Subcutaneous adipose tissue (tissue), 4 donors: ENCODE data around the gene PARN. TPM values are rescaled to one million over a fixed set of nuclear protein-coding genes. Genes with fewer than 3 reads are reported as not detected.

Experiments
- total RNA-seq, 4 donors: library from RNA; depleted of rRNA; stranded (reverse); fragments of >200 nt; gene quantifications; one replicate each; pipeline ENCODE4 v1.1.0, GENCODE V29; 2016
- TF ChIP-seq, protein P1 (sequence below): fragments of 450-650 bp; IDR thresholded peaks from one replicate; pipeline ENCODE4 v1.5.1; 2016; ENCODE audit warnings: low read depth, mild to moderate bottlenecking, control low read depth, antibody characterized with exemption, moderate library complexity

The PARN gene
- total RNA-seq, 4 donors from 2014 or later, result 37.1 to 46.3 (median 39.9) TPM

- TF ChIP-seq, protein P1, sequence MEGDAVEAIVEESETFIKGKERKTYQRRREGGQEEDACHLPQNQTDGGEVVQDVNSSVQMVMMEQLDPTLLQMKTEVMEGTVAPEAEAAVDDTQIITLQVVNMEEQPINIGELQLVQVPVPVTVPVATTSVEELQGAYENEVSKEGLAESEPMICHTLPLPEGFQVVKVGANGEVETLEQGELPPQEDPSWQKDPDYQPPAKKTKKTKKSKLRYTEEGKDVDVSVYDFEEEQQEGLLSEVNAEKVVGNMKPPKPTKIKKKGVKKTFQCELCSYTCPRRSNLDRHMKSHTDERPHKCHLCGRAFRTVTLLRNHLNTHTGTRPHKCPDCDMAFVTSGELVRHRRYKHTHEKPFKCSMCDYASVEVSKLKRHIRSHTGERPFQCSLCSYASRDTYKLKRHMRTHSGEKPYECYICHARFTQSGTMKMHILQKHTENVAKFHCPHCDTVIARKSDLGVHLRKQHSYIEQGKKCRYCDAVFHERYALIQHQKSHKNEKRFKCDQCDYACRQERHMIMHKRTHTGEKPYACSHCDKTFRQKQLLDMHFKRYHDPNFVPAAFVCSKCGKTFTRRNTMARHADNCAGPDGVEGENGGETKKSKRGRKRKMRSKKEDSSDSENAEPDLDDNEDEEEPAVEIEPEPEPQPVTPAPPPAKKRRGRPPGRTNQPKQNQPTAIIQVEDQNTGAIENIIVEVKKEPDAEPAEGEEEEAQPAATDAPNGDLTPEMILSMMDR, result no peak
Measured at GRCh38 chr16:14667347-14668266, 37.5 kb upstream of the PARN start.

DNA sequence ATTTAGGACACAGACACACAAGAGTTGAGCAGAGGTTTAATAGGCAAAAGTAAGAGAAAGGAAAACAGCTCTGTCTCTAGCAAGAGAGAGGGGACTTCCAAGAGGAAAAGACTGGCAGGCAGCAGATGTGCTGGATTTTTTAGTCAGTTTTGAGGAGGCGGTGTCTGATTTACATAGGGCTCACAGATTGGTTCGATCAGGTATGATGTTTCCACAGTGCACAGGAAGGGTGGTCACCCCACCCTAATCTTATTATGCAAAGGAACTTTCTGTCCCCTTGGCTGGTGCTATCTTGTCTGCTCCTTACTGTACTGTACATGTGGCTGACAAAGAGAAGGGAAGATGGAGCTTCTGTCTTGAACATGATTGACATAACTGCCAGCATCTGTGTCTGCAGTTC lies 28.0 kb upstream of the PARN start:
- TF ChIP-seq, protein P1, result no peak

DNA sequence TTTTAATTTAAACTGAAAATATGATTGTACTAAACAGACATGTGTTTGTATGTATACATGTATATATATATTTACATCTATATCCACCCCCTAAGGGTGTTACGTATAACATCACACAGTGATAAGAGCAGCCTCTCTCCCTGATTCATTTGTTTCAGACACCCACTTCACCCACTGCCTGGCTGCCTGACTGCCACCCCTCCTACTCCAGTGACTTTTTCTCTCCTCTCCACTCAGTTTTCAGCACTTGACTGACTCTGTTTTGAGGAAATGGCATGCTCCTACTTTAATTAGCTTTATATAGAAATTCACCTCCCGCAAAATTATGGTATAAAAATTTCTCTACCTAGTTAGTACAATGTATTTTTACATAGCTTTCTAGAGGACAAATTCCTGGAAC lies 22.7 kb upstream of the PARN start:
- TF ChIP-seq, protein P1, result no peak

GRCh38 chr16:14650629-14651028 lies 20.6 kb upstream of the PARN start:
- TF ChIP-seq, protein P1, result no peak

DNA sequence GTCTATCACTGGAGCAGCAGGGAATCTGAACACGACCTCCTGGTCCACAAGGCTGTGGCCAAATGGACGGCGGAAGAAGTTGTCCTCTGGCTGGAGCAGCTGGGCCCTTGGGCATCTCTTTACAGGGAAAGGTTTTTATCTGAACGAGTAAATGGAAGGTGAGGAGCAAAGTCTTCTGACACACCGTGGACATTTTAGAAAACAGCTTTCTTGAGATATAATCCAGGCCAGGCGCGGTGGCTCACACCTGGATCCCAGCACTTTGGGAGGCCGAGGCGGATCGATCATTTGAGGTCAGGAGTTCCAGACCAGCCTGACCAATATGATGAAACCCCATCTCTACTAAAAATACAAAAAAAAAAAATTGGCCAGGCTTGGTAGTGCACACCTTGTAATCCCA lies 19.8 kb upstream of the PARN start:
- TF ChIP-seq, protein P1, result no peak

DNA sequence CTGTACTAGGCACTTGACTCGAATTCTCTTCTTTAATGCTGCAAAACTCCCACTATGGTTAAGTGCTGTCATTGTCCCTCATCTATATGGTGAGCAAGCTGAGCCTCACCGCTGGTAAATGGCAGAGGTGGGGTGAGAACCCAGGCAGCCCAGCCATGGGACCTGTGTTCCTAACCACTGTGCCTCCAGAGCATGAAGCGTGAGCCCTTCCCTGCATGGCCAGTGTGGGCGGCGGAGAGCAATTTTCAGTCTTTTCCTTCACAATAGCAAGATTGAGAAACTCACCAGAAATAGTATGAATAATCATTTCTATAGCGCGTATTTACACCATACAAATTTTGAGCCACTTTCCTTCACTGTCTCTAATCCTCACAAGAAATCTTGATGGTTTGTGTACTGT lies 11.9 kb upstream of the PARN start:
- TF ChIP-seq, protein P1, result no peak

DNA sequence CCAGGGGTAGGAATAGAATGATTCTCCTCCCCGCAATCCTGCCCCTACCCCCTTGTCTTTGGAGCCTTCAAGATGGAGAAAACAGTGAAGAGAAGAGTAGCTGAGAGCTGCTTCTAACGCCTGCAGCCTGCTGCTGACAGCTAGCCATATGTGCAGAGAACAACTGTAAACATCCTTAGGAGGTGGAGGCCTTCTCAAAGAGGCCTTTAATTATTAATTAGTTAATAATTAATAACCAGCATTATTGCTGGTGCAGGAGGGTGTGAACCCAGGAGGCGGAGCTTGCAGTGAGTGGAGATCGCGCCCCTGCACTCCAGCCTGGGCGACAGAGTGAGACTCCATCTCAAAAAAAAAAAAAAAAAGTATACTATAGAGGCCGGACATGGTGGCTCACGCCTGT lies 11.1 kb upstream of the PARN start:
- TF ChIP-seq, protein P1, result no peak
